Body of pancreas (tissue), 4 donors: ENCODE data around the gene SLC4A1.

Source experiments
- CTCF ChIP-seq, 7 experiments: fragments of 450-650 bp in 4 of 7; fragments of 200-600 bp in 3 of 7; sonication (generic) in 3 of 7; IDR thresholded peaks; one replicate each; pipeline ENCODE4 v1.5.1; 2016 to 2019; ENCODE audit warnings: antibody characterized with exemption in 7 of 7
- POLR2A ChIP-seq, 3 donors: fragments of 450-650 bp; IDR thresholded peaks; one replicate each; pipeline ENCODE4 v1.6.1; 2016; ENCODE audit warnings: antibody characterized with exemption in 3 of 3, mild to moderate bottlenecking in 2 of 3

- TF ChIP-seq CTCF (IDR thresholded peaks at IDR 0.05) (no peak), POLR2A (IDR thresholded peaks at IDR 0.05) (no peak)
These were observed 9.8 kb downstream of the SLC4A1 start for GRCh38 chr17:44257815-44258760.
